GM18951 (cell line): ENCODE results near the gene GRAMD1A.
"Not testable (repeated sequence)": the region's sequence is repeated elsewhere in the genome, so short reads cannot be mapped to it uniquely, and the experiment has no call there.

Experiments used
- POLR2A ChIP-seq: IDR thresholded peaks from 4 replicates; pipeline ENCODE4 v1.6.1; 2011; ENCODE audit warnings: mild to moderate bottlenecking; ENCODE audit not compliant: insufficient read length, insufficient read depth; ENCODE audit errors: extremely low read depth
- in situ Hi-C: fragments of 300-500 bp; cut with MboI; formaldehyde crosslinking; loops from one replicate; pipeline ENCODE4 v1.12.0; 2022; ENCODE audit warnings: low sequenced_read_pairs, mixed read lengths, inconsistent platforms; ENCODE audit not compliant: unreplicated experiment

The GRAMD1A gene

GRCh38 chr19:35004517-35005255, 4.6 kb downstream of the GRAMD1A start:
- TF ChIP-seq POLR2A = no peak
- in situ Hi-C loops = no loop called here

DNA sequence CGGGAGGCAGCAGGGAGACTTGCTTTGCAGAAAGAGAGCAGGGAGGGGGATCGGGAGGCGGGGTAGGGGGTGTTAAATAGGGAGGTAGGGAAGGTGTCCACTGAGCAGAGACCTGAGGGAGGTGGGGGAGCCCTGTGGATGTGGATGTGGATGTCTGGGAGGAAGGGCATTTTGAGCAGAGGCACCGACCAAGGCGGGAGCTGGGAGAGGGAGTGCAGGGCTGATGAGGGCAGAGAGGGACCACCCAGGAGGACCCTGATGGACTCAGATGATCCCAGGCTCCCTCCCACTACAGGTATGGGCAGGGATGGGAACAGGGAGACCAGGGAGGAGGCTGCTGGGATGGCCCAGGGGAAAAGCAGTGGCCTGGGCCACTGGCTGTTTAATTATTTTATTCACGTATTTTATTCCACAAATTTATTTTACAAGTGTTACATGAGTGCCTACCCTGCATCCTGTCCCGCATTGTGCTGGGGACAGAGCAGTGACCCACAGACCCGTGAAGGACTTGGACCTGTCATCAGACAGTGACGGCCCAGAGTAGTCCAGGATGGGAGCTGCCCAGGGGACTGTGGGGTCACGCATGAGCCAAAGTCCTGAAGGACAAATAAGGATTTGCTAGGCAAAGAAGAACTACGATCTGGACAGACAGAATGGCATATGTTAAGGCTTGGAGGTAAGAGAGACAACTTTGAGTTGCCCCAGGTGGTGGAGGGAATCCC, 5.3 kb downstream of the GRAMD1A start:
- in situ Hi-C loops = no loop called here
- TF ChIP-seq POLR2A = no peak

- in situ Hi-C loops = not testable (repeated sequence)
These were observed 5.9 kb downstream of the GRAMD1A start for GRCh38 chr19:35006007-35006341.

DNA sequence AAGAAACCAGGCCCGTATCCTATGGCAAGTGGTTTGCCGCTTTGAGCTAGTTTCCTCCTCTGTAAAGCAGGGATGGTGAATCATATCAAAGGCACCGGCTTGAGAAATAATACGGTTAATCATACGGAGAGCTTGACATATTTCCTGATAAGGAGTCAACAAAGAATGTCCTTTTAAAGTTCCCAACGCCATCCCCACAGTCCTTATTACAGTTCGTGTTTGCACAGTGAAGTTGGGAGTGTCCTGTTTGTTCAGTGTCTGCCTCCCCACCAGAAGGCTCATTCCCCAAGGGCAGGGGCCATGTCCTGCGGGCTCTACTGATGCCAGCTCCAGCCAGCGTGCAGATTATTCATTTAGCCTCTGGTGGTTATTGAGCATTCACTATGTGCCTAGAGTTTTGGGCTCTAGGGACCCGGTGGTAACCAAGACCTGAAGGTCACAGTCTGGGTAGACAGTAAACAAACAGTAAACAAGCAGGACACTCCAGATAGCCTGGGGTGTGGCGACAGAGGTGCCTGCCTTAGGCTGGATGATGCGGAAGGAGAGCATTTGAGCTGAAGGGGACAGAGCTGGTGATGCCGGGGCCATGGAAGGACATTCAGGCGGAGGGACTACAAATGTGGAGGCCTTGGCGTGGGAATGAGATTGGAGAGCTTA, 6.3 kb downstream of the GRAMD1A start:
- in situ Hi-C loops = no loop called here
- no peak for TF ChIP-seq POLR2A

DNA sequence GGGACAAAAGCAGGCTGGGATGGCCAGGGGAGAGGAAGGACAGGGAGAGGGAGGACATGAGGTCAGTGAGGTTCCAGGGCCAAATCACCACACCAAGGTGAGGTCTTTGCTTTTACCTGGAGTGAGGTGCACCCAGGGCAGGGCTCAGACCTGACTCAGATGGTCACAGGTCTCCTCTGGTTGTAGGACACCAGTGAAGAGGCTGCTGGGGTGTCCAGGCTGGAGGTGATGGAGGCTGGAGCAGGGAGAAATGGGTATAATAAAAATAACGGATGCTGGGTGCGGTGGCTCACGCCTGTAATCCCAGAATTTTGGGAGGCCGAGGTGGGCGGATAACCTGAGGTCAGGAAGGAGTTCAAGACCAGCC, 6.9 kb downstream of the GRAMD1A start:
- in situ Hi-C loops = no loop called here
- TF ChIP-seq POLR2A = no peak

GRCh38 chr19:35007427-35007826, 7.3 kb downstream of the GRAMD1A start:
- in situ Hi-C loops = not testable (repeated sequence)

DNA sequence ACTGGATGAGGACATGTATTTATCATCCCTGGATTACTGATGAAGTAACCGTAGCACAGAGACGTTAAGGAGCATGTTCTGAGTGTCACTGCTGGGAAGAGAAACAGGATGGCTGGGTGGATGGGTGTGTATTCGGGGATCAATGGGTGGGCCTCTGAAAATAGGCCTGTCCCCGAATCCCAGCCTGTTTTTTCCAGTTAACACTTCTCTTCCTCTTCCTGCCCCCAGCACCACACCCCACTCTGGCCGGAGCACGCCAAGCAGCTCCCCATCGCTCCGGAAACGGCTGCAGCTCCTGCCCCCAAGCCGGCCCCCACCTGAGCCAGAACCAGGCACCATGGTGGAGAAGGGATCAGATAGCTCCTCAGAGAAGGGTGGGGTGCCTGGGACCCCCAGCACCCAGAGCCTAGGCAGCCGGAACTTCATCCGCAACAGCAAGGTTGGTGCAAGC, 8.8 kb downstream of the GRAMD1A start:
- in situ Hi-C loops = no loop called here
- no peak for TF ChIP-seq POLR2A

GRCh38 chr19:35009424-35010415, 9.6 kb downstream of the GRAMD1A start:
- in situ Hi-C loops = no loop called here
- TF ChIP-seq POLR2A = no peak

DNA sequence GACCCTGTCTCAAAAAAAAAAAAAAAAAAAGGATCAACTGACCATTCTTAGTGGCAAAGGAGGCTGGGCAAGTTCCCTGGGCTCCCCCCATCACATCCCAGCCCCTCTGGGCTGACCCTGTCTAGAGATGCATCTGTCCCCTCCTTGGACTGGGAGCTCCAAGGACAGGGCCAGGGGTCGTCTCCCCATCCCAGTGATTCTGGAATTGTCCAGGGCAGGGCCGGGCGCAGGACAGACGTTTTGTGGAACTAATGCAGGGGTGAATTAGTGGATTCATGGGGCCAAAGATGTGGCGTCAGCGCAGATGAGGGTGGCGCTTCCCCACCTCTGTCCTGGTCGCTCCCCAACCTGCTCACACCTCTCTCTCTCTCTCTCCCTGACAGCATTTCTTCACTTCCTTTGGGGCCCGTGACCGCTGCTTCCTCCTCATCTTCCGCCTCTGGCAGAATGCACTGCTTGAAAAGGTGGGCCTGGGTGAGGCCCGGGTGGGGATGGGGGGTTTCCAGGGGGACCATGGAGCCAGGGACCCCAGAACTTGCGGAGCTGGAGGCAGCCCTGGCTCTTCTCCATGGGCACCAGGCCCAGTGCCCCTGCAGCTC, 11.1 kb downstream of the GRAMD1A start:
- in situ Hi-C loops = no loop called here
- TF ChIP-seq POLR2A = no peak

DNA sequence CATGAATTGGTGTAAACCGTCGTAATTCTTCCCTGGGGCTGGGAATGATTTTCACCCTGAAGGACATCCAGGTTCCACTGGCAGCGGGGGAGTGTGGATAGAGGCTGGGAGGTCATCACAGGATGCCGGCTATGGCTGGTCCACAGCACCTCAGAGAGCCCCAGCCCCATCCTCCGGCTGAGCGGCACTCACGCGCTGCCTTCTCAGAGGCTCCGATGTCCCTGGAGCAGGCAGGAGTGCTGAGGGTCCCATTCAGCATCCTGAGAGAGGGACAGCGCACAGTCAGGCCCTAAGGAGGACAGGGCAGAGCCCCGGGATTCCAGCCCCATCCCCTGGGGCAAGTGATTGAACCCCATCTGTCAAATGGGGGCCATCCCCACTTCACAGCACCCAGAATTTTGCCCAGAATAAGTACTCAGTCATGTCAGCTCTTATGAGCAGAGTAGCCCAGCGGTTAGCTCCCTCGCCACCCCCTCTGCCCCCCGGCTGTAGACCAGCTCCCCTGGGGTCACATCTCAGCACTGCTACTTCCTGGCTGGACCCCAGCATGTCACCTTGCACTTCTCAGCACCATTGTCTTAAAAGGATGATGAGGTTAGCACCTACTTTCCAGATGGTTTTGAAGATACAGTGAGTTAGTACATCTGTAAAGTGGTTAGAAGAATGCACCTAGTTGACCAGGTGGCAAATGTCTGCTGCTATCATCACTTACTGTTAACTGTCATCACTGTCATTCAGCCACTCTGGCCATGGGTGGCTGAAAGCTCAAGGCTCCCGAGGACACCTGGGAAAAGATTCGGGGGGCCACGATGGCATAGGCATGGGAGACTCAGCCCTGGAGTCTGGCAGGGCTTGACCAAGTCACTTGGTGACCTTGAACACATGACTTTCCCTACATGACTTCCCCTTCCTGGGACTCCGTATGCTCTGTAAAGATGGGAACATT, 11.9 kb downstream of the GRAMD1A start:
- no peak for TF ChIP-seq POLR2A

GRCh38 chr19:35013041-35013819, 13.1 kb downstream of the GRAMD1A start:
- TF ChIP-seq POLR2A = peak; percentile 34
- in situ Hi-C loops = no loop called here

More for the DNA sequence above, 11.9 kb downstream of the GRAMD1A start:
- in situ Hi-C loops = no loop called here
